Measurements from ENCODE around the gene SERTAD4.

- TF ChIP-seq ZBTB33 (IDR thresholded peaks at IDR 0.05) (no peak), CTCF (IDR thresholded peaks at IDR 0.05; ENCODE audit: low read depth, low read length, missing input control) (no peak), RAD21 (IDR thresholded peaks at IDR 0.05) (no peak), MAX (IDR thresholded peaks at IDR 0.05) (no peak), SP1 (IDR thresholded peaks at IDR 0.05) (no peak), ATF3 (IDR thresholded peaks at IDR 0.05) (no peak), REST (IDR thresholded peaks at IDR 0.05) (no peak)
These were observed 25.3 kb downstream of the SERTAD4 start for GRCh38 chr1:210257698-210258529.
